HepG2 (cell line): ENCODE results near the gene NPHS1. TPM values are rescaled to one million over a fixed set of nuclear protein-coding genes. Genes with fewer than 3 reads are reported as not detected.

Experiments
- EP300 ChIP-seq, 3 experiments: sonication (generic) in 1 of 3; formaldehyde crosslinking in 1 of 3; IDR thresholded peaks; 2 replicates each; pipeline versions ENCODE4 v1.5.1 to v1.6.1; 2011 to 2020; ENCODE audit warnings: low read depth in 2 of 3, low read length in 2 of 3, borderline replicate concordance in 1 of 3, improper control_type of control experiment in 1 of 3, mild to moderate bottlenecking in 1 of 3, missing genetic modification reagents in 1 of 3, moderate library complexity in 1 of 3
- GZF1 ChIP-seq: sonication (generic); formaldehyde crosslinking; IDR thresholded peaks from 2 replicates; pipeline ENCODE4 v1.5.1; 2020; ENCODE audit warnings: mild to moderate bottlenecking, missing genetic modification reagents
- JUN ChIP-seq: sonication (generic); formaldehyde crosslinking; IDR thresholded peaks from 2 replicates; pipeline ENCODE4 v1.4.0; 2020; ENCODE audit warnings: mild to moderate bottlenecking, missing genetic modification reagents
- KDM1A ChIP-seq: IDR thresholded peaks from 2 replicates; pipeline ENCODE4 v1.6.1; 2016; ENCODE audit warnings: missing compliant biosample characterization
- MAFK ChIP-seq, 2 experiments: IDR thresholded peaks in 1 of 2; conservative IDR thresholded peaks in 1 of 2; 2 replicates each; pipeline ENCODE4 v1.6.1; 2011; ENCODE audit warnings: improper control_type of control experiment in 2 of 2, low read length in 2 of 2
- MEIS2 ChIP-seq: sonication (generic); formaldehyde crosslinking; IDR thresholded peaks from 2 replicates; pipeline ENCODE4 v1.9.0; 2021; ENCODE audit warnings: mild to moderate bottlenecking, missing genetic modification reagents
- POLR2AphosphoS5 ChIP-seq: IDR thresholded peaks from 2 replicates; pipeline ENCODE4 v1.6.1; 2012; ENCODE audit warnings: low read depth, low read length
- RNF2 ChIP-seq: fragments of 450-650 bp; conservative IDR thresholded peaks from 2 replicates; pipeline ENCODE4 v1.6.1; 2016; ENCODE audit warnings: low read depth
- SAFB2 ChIP-seq: sonication (generic); formaldehyde crosslinking; IDR thresholded peaks from 2 replicates; pipeline ENCODE4 v1.5.1; 2020; ENCODE audit warnings: missing genetic modification reagents, low read depth, mild to moderate bottlenecking, borderline replicate concordance
- ZBTB43 ChIP-seq: sonication (generic); formaldehyde crosslinking; conservative IDR thresholded peaks from 2 replicates; pipeline ENCODE4 v1.4.0; 2020; ENCODE audit warnings: missing genetic modification reagents
- ZFY ChIP-seq: sonication (generic); formaldehyde crosslinking; IDR thresholded peaks from 2 replicates; pipeline ENCODE4 v1.4.0; 2020; ENCODE audit warnings: missing genetic modification reagents
- ZNF160 ChIP-seq: sonication (generic); formaldehyde crosslinking; IDR thresholded peaks from 2 replicates; pipeline ENCODE4 v1.8.0; 2022; ENCODE audit warnings: mild to moderate bottlenecking, inconsistent platforms, missing genetic modification reagents
- ZNF264 ChIP-seq: sonication (generic); formaldehyde crosslinking; IDR thresholded peaks from 2 replicates; pipeline ENCODE4 v1.4.0; 2020; ENCODE audit warnings: missing genetic modification reagents
- ZNF280B ChIP-seq: sonication (generic); formaldehyde crosslinking; IDR thresholded peaks from 2 replicates; pipeline ENCODE4 v1.5.0; 2020; ENCODE audit warnings: missing genetic modification reagents, mild to moderate bottlenecking, borderline replicate concordance
- ZNF280D ChIP-seq: sonication (generic); formaldehyde crosslinking; IDR thresholded peaks from 2 replicates; pipeline ENCODE4 v1.5.1; 2020; ENCODE audit warnings: mild to moderate bottlenecking, missing genetic modification reagents
- ZNF317 ChIP-seq: sonication (generic); formaldehyde crosslinking; IDR thresholded peaks from 2 replicates; pipeline ENCODE4 v1.5.0; 2020; ENCODE audit warnings: mild to moderate bottlenecking, missing genetic modification reagents
- ZNF432 ChIP-seq: sonication (generic); formaldehyde crosslinking; IDR thresholded peaks from 2 replicates; pipeline ENCODE4 v1.5.0; 2020; ENCODE audit warnings: missing genetic modification reagents, mild to moderate bottlenecking, borderline replicate concordance
- ZNF543 ChIP-seq: sonication (generic); formaldehyde crosslinking; IDR thresholded peaks from 2 replicates; pipeline ENCODE4 v1.4.0; 2020; ENCODE audit warnings: mild to moderate bottlenecking, missing genetic modification reagents
- ZNF614 ChIP-seq: IDR thresholded peaks from 2 replicates; pipeline ENCODE4 v1.6.1; 2018; ENCODE audit warnings: missing biosample characterization, missing genetic modification reagents, inconsistent platforms, borderline replicate concordance
- ZNF639 ChIP-seq: conservative IDR thresholded peaks from 2 replicates; pipeline ENCODE4 v1.6.1; 2018; ENCODE audit warnings: missing genetic modification reagents
- ZNF749 ChIP-seq: sonication (generic); formaldehyde crosslinking; IDR thresholded peaks from 2 replicates; pipeline ENCODE4 v1.8.0; 2022; ENCODE audit warnings: mild to moderate bottlenecking, missing genetic modification reagents, moderate library complexity, borderline replicate concordance
- ZNF768 ChIP-seq: sonication (generic); formaldehyde crosslinking; IDR thresholded peaks from 2 replicates; pipeline ENCODE4 v1.4.0; 2020; ENCODE audit warnings: missing genetic modification reagents
- ZNF839 ChIP-seq: sonication (generic); formaldehyde crosslinking; IDR thresholded peaks from 2 replicates; pipeline ENCODE4 v1.4.0; 2020; ENCODE audit warnings: missing genetic modification reagents, mild to moderate bottlenecking, borderline replicate concordance
- ZNF891 ChIP-seq: sonication (generic); formaldehyde crosslinking; IDR thresholded peaks from 2 replicates; pipeline ENCODE4 v1.5.0; 2020; ENCODE audit warnings: mild to moderate bottlenecking, missing genetic modification reagents
- polyA plus RNA-seq, 8 experiments: library from polyadenylated mRNA; depleted of rRNA in 3 of 8; stranded (reverse) in 7 of 8; unstranded in 1 of 8; fragments of >200 nt; fragmentation: Illumina TruSeq in 4 of 8; extraction: Trizol in 4 of 8; gene quantifications; 2 replicates each; pipeline versions ENCODE4 v1.2.1 to v1.2.3, GENCODE V29; 2011 to 2016; ENCODE audit warnings: low read depth in 4 of 8, missing spikeins in 1 of 8, mixed read lengths in 1 of 8; ENCODE audit not compliant: insufficient read depth in 1 of 8
- total RNA-seq, 5 experiments: library from RNA; depleted of rRNA; stranded (reverse); fragments of >200 nt; fragmentation: Illumina TruSeq; extraction: Trizol; gene quantifications; 2 replicates each; pipeline ENCODE4 v1.2.3, GENCODE V29; 2016; ENCODE audit warnings: low read depth in 1 of 5

NPHS1 gene
- total and polyA plus RNA-seq, 2 of the 13 experiments (the other 11 are each of a cell fraction or from before 2014, with no cell fraction given): not detected

GRCh38 chr19:35797663-35798062, 54.6 kb downstream of the NPHS1 start (continued):
- TF ChIP-seq ZNF432 (CRISPR knock-in tag) (no peak), EP300 (IDR thresholded peaks at IDR 0.05; ENCODE audit: low read depth in 2 of 2, low read length in 2 of 2) (no peak), EP300 (CRISPR knock-in tag; IDR thresholded peaks at IDR 0.05; ENCODE audit: borderline replicate concordance) (no peak), SAFB2 (CRISPR knock-in tag) (peak; percentile 70; the same call in 1 of the 2 replicates), ZNF317 (CRISPR knock-in tag) (no peak), JUN (0 out of 2 replicates have a peak, but pooled peaks have one; percentile 48), RNF2 (no peak), ZNF639 (CRISPR knock-in tag) (no peak), ZNF839 (CRISPR knock-in tag) (no peak), ZNF768 (CRISPR knock-in tag) (no peak), ZNF280D (no peak), ZNF280B (CRISPR knock-in tag) (peak; percentile 68; the same call in 1 of the 2 replicates), ZNF543 (CRISPR knock-in tag) (no peak), MEIS2 (peak; percentile 32; the same call in 1 of the 2 replicates), ZNF160 (no peak), GZF1 (CRISPR knock-in tag) (no peak), ZNF749 (CRISPR knock-in tag) (no peak), POLR2AphosphoS5 (0 out of 2 replicates have a peak, but pooled peaks have one; percentile 20), ZFY (peak; percentile 49; the same call in 1 of the 2 replicates), ZNF891 (CRISPR knock-in tag) (peak; percentile 69; the same call in 1 of the 2 replicates), ZBTB43 (CRISPR knock-in tag) (0 out of 2 replicates have a peak, but pooled peaks have one; percentile 35), KDM1A (no peak), ZNF264 (CRISPR knock-in tag) (no peak), MAFK (conservative IDR thresholded peaks at IDR 0.05 in 1 of 2, IDR thresholded peaks at IDR 0.05 in 1 of 2; ENCODE audit: low read length in 2 of 2) (no peak), ZNF614 (no peak)
